GM19035 (cell line): ENCODE results near the gene GYPA.
"Not testable (repeated sequence)": the region's sequence is repeated elsewhere in the genome, so short reads cannot be mapped to it uniquely, and the experiment has no call there.

ENCODE experiments used
- ATAC-seq: cut with Tn5 transposase; IDR thresholded peaks from one replicate; pipeline ENCODE4 v1.9.1; 2021; ENCODE audit not compliant: unreplicated experiment

GYPA gene

DNA sequence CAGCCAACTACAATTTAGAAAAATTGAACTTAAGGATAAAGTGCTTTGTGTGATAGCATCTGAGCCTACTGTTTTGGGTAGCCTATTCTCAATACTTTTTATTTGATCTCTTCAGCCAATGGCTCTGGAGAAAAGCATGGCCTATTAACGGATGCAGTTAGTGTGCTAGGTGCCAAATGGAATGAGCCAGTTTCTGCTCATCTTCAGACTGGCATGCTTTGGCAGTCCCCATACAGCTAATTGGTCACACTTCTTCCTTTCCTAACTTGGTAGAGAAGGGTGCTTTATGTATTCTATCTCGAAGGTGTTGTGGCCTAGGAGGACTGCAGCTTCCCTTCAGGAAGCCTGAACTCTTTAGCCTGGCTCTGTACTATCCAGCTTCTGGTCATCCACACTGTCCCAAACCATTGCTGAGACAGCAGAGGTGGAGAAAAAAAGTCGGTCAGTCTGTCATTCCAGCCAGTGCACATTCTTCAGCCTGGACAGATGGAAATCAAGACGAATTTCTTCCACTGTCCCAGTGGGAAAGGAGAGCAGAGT, 11.1 kb downstream of the GYPA start:
- not testable (repeated sequence) for ATAC-seq

DNA sequence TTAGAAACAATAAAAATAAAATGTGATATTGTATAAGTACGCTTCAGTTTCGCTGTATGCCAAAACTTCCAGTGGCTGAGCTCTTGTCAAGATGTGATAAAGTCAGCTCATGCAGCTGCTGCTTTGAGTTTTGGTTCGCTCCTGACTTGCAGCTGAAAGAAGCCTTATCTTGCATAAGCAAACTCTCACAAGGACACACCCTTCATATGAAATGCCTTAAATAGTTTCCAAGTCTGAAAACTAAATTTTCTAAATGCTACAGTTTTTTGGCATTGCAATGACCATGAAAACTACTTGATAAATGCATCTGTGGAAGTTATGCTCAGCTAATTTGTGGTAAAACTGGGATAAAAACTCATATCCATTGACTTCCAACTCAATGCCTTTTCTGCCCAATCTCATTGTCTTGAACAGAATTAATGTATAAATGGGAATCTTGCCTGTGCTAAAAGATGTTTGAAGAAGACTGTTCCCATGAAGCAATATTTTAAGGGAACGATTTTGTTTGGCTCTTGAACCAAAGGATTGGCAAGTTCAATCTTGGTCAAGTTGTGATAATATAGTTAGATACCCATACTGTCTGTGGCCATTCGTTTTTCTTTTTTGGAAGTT, 11.7 kb downstream of the GYPA start:
- not testable (repeated sequence) for ATAC-seq

DNA sequence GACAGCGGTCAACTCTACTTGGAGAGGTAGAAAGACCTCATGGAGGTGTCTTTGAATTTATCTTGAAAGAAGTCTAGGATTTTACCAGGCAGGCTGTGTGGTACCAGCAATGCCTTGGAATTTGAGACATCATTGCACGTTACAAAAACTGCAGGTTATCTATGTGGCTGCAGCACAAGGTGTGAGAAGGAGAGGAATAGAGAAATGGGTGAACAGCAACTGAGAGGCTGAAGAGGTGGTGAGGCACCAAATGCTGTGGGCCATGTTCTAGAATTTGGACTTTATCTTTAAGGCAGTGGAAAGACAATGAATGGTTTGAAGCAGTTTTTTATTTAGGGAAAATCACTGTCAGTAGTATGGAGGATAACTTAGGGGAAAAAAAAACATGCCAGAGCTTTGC, 15.4 kb downstream of the GYPA start:
- not testable (repeated sequence) for ATAC-seq

DNA sequence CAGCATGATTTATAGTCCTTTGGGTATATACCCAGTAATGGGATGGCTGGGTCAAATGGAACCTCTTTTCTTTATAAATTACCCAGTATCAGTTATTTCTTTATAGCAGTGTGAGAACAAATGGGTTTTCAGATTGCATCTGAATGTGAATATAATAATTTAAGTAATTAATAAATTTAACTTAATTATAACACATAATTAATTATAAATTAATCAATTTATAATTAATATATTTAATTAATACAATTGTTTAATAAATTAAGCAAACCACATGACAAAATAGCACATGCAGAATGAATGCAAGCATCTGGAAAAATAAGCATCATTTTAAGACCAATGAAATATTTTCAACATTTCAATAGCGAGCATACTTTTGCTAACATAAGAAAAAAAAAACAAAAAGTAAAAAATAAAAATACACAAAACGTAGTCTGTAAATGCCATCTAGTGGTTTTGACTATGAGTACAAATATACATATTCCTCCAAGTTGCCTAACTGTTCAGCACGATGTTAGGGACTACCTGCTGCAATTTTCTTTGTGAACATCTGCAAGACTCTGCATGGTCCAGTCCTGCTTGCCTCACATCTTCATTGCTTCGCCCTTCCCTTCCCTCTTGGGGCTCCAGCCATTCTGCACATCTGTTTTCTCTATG, 16.4 kb downstream of the GYPA start:
- ATAC-seq: not testable (repeated sequence)

- ATAC-seq: not testable (repeated sequence)
Observed at GRCh38 chr4:144123269-144123668, 17.2 kb downstream of the GYPA start.

- ATAC-seq: not testable (repeated sequence)
Observed at GRCh38 chr4:144119752-144120151, 20.8 kb downstream of the GYPA start.

DNA sequence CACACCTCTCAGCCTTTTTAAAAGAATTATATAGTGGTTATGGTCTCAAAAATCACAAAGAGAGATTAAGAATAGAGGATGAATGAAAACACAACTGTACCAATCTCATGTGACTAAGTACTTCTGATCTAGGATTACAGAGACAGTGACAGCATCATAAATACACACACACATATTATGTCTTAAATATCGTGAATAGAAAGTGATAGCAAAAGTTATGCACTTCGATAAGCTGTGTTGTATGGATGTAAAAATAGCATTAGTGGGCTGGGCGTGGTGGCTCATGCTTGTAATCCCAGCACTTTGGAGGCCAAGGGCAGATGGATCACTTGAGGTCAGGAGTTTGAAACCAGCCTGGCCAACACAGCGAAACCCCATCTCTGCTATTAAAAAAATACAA, 25.0 kb downstream of the GYPA start:
- no peak for ATAC-seq

GRCh38 chr4:144113546-144113945, 27.0 kb downstream of the GYPA start:
- ATAC-seq: no peak

DNA sequence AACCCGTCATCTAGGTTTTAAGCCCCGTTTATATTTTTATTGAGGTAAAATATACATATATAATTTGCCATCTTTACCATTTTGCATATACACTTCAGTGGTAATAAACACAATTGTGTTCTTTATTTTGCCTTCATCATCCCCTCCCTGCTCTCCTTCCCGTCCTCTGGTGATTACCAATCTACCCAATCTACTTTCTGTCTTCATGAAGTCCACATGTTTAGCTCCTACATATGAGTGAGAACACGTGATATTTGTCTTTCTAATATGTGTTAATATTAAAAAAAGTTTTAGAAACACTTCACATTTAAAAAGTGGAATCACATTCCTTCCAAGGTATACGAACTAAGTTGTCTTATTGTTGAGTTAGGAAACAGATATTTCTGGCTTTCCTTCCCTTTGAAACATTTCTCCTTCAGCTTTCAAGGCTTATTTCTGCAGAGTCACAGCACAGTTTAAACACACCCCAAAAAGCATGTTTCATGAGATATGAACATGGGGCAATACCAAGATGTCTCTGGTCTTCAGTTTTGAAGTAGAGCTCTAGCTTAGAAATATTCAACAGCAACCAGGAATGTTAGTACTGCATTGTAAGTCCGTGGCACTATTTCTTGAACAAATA, 35.9 kb downstream of the GYPA start:
- ATAC-seq: no peak

- ATAC-seq: not testable (repeated sequence)
Observed at GRCh38 chr4:144097776-144098175, 42.7 kb downstream of the GYPA start.

GRCh38 chr4:144093995-144094394, 46.5 kb downstream of the GYPA start:
- ATAC-seq: not testable (repeated sequence)

DNA sequence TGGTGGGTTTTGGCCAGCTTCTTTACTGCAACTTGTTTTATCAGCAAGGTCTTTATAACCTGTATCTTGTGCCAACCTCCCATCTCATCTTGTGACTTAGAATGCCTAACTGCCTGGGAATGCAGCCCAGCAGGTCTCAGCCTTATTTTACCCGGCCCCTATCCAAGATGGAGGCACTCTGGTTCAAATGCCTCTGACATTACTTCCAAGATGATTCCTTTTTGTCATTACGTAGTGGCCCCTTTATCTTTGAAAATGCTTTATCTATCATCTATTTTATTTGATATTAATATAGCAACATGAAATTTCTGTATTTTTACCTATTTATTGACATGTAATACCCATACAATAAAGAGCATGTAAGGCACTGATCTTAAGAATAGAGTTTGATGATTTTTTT, 49.3 kb downstream of the GYPA start:
- not testable (repeated sequence) for ATAC-seq

DNA sequence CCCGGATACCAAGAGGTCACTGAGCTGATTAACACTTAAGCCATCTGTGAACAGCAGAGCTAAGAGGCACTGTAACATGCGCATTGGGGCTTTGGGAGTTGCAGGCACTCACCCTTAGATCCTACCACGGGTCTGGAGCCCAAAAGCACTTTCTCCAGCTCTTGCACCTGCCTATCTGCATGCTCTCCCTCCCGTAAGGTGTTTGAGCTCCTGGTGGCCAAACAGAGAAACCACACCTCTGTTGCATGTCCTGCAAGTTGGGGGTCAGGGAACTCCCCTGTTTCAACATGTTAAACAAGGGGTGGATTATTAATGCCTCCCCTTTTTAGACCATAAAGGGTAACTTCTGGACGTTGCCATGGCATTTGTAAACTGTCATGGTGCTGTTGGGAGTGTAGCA, 49.8 kb downstream of the GYPA start:
- ATAC-seq: no peak

GRCh38 chr4:144082053-144082452, 58.5 kb downstream of the GYPA start:
- not testable (repeated sequence) for ATAC-seq

DNA sequence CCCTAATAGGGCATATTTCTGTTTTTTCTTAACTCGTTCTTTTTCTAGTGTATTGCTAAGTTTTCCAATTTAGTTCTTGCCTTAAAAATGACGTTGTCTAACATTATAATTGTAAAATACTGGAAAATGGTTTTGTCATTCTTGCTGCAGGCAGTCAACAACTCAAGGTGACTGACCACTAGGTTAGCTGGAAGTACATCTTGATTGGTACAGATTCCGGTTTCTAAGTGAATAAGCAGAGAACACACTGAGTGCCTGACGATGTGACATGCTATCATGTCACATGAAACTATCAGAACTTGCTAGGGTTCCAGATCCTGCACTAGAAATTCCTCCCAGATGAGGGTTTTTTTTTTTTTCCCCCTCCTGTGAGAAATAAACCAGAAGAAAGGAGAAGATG, 60.4 kb downstream of the GYPA start:
- ATAC-seq: not testable (repeated sequence)

DNA sequence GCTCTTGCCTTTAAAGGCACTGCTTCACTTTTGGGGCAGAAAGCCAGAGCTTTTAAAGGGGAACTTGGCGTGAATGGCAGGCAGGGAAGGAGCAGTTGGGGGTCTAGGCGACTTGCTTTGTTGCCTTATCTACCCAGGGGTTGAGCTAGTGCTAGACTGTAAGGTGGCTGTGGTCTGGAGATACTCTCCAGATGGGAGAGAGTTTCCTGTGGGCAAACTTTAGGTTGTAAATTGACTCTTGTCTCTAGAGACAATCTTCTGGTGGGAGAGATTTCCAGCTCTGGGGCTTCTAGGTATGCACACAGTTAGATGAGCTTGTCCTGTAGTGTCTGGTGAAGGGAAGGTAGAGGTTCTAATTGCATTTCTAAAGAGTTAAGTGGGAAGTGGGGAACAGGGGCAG, 61.8 kb downstream of the GYPA start:
- not testable (repeated sequence) for ATAC-seq

GRCh38 chr4:144061556-144061955, 79.0 kb downstream of the GYPA start:
- ATAC-seq: not testable (repeated sequence)

DNA sequence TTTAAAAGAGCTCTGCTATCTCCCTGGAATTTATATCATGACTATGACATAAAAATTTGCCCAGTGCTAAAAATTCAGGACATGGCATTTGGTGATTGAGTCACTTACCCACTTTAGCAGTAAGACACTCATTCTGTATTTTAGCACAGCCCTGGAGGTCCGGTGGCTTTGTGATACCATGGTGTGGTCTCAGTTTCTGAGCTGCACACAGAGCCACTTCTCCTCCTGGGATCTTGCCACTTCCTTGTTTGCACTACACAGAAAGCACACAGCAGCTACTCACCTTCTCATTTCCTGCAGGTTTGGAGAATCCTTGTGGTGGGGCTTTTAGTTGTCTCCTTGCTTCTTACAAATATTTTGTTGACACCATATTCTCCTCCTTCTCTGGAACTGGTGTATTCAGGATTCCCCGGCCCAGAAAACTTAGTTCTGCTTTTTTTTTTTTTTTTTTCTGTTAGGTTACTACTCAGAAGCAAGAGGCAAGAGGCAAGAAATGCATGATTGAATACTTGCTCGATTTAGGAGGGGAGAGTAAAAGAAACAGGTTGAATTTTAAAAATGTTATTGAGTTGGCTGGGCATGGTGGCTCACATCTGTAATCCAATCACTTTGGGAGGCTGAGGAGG, 80.2 kb downstream of the GYPA start:
- not testable (repeated sequence) for ATAC-seq
